ENCODE data around the gene KCNIP2.

The KCNIP2 gene

DNA sequence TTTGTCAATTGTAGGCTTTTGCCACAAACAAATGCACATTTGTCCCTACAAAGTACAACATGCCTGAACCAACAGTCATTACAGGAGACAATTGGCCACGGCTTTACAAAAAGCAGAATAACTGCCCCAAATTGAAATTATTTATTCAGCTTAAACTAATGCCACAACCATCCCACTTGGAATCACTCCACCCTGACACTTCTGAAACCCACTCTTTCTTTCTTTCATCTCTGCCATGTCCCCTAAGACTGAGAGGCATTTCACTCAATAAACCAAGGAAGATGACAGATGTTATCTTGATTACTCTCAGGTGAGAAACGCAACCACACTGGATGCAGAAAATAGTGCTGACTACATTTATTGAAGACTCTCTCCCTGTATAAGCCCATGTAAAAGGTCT lies 57.8 kb downstream of the KCNIP2 start:
- Histone ChIP-seq H3K9ac (no peak overlapping the region), H3K4me1 (ENCODE audit: low read depth, poor library complexity, severe bottlenecking) (peaks cover 39% of the 10 kb centered on the region), H3K36me3 (ENCODE audit: insufficient read depth) (no peaks in the 10 kb centered on the region; the same call in 1 of the 2 replicates), H3K27ac (no peak overlapping the region; the same call in 1 of the 2 replicates), H2AFZ (ENCODE audit: low read depth) (no peak overlapping the region), H3K4me3 (IDR thresholded peaks at IDR 0.05; ENCODE audit: insufficient read depth, low read depth, low read length) (no peak overlapping the region), H3K4me2 (no peak overlapping the region), H3K27me3 (ENCODE audit: insufficient read depth, low read depth) (no peaks in the 10 kb centered on the region), H3K79me2 (ENCODE audit: insufficient read depth, low read depth) (no peaks in the 10 kb centered on the region), H4K20me1 (ENCODE audit: insufficient read depth) (no peaks in the 10 kb centered on the region; the same call in 1 of the 2 replicates)
- TF ChIP-seq, protein P1, sequence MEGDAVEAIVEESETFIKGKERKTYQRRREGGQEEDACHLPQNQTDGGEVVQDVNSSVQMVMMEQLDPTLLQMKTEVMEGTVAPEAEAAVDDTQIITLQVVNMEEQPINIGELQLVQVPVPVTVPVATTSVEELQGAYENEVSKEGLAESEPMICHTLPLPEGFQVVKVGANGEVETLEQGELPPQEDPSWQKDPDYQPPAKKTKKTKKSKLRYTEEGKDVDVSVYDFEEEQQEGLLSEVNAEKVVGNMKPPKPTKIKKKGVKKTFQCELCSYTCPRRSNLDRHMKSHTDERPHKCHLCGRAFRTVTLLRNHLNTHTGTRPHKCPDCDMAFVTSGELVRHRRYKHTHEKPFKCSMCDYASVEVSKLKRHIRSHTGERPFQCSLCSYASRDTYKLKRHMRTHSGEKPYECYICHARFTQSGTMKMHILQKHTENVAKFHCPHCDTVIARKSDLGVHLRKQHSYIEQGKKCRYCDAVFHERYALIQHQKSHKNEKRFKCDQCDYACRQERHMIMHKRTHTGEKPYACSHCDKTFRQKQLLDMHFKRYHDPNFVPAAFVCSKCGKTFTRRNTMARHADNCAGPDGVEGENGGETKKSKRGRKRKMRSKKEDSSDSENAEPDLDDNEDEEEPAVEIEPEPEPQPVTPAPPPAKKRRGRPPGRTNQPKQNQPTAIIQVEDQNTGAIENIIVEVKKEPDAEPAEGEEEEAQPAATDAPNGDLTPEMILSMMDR (conservative IDR thresholded peaks at IDR 0.05; ENCODE audit: low read depth, low read length), result no peak

DNA sequence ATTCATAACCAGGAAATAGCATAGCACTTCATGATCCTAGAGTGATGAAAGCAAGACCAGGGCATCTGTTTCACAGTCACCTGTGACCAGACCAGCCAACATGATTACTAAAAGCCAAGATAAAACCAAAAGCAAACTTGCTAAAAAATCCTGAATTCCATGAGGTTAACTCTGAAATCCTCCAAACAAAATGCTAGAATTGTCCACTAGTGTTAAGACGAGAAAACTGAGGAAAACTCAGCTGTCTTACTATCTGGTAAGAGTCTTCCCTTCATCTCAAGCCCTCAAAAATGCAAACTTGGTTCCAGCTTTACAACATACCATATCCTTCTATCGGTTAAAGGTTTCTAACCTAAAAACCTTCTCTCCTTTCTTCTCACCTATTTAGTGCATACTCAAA lies 59.0 kb downstream of the KCNIP2 start:
- Histone ChIP-seq H3K4me3 (IDR thresholded peaks at IDR 0.05; ENCODE audit: insufficient read depth, low read depth, low read length) (no peak overlapping the region), H3K36me3 (ENCODE audit: insufficient read depth) (no peaks in the 10 kb centered on the region), H3K27ac (no peak overlapping the region; the same call in 1 of the 2 replicates), H3K79me2 (ENCODE audit: insufficient read depth, low read depth) (no peaks in the 10 kb centered on the region), H3K27me3 (ENCODE audit: insufficient read depth, low read depth) (no peaks in the 10 kb centered on the region), H3K9ac (no peak overlapping the region), H2AFZ (ENCODE audit: low read depth) (no peak overlapping the region), H3K4me2 (no peak overlapping the region), H4K20me1 (ENCODE audit: insufficient read depth) (no peaks in the 10 kb centered on the region; the same call in 1 of the 2 replicates), H3K4me1 (ENCODE audit: low read depth, poor library complexity, severe bottlenecking) (peaks cover 47% of the 10 kb centered on the region)
- TF ChIP-seq, protein P1 (conservative IDR thresholded peaks at IDR 0.05; ENCODE audit: low read depth, low read length), result no peak

DNA sequence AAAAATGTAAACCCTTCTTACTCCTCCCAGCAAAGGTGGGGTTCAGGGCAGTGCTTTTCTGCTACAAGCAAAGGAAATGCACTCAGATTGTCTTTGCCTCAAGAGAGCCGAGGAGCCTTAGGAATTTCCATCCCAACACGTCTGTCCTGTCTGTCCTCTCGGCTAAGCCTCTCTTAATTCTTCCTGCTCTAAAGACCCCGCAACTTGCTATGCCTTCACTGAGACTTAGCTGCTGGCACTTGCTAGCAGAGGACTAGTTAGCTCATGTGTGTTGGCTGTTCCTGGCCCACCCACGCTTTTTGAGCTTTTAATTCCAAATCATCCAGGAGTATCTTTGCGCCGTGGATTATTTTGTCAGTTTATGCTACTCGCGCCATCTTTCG lies 59.9 kb downstream of the KCNIP2 start:
- H3K27me3 ChIP-seq (ENCODE audit: insufficient read depth, low read depth), result no peaks in the 10 kb centered on the region
- H3K27ac ChIP-seq, result no peak overlapping the region
- no peaks in the 10 kb centered on the region for H3K36me3 ChIP-seq (ENCODE audit: insufficient read depth)
- peak overlapping the region; percentile 81; the same call in 1 of the 2 replicates for H2AFZ ChIP-seq (ENCODE audit: low read depth)
- no peaks in the 10 kb centered on the region for H3K79me2 ChIP-seq (ENCODE audit: insufficient read depth, low read depth)
- peaks cover 47% of the 10 kb centered on the region for H3K4me1 ChIP-seq (ENCODE audit: low read depth, poor library complexity, severe bottlenecking)
- TF ChIP-seq, protein P1 (conservative IDR thresholded peaks at IDR 0.05; ENCODE audit: low read depth, low read length), result no peak
- no peak overlapping the region for H3K4me3 ChIP-seq (IDR thresholded peaks at IDR 0.05; ENCODE audit: insufficient read depth, low read depth, low read length)
- H4K20me1 ChIP-seq (ENCODE audit: insufficient read depth), result no peaks in the 10 kb centered on the region; the same call in 1 of the 2 replicates
- H3K4me2 ChIP-seq, result peak overlapping the region; percentile 77
- no peak overlapping the region for H3K9ac ChIP-seq

DNA sequence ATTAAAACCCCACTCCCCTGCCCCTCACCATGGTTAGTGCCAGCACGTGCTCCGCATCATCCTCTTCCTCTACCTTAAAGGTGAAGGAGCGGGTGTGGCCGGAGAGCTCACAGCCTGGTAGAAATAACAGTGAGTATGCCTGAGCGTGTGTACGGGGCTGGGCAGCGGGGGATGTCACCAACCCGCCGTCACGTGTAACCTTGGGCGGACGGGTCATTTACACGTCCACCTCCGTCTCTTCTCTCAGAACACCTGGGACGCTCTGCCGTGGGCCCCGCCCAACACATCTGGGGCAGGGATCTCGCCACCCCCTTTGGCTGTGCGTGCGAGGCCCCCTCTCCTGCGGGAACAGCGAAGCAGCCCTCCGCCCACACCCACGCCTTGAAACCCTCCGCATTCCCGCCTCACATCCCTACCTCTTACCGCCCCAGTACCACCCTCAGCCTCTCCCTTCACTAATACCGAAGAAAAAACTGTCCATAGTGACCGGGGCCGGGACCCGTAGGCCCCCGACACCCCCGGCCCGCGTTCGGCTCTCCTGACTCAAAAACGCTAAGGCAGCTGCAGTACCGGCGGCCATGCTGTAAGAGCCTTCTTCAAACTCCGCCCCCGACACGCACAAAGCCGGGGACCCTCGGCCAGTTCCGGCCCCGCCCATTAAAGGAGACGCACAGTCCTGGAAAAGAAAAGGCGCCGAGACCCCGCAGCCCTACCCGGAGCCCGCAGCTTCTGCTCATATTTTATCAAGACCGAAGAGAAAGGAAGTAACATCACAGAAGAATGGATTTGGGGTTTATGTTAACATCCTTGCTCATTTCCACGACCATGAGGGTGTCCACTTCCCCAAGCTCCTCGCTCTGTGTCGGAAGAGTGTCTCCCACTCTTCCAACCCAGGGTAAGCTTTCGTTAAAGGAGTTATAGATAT lies 60.5 kb downstream of the KCNIP2 start, which contains the start of gene NPM3:
TSS of gene NPM3 (minus strand) at position 636 of the 925 bp plus-strand sequence. CDS start at position 580, 56 bp downstream.
- Histone ChIP-seq H2AFZ (ENCODE audit: low read depth) (peak within 1 kb of the TSS; percentile 81), H3K36me3 (ENCODE audit: insufficient read depth) (no peaks in the 10 kb centered on the region), H3K4me2 (peak within 1 kb of the TSS; percentile 77), H3K4me3 (IDR thresholded peaks at IDR 0.05; ENCODE audit: insufficient read depth, low read depth, low read length) (no peak within 1 kb of the TSS), H3K79me2 (ENCODE audit: insufficient read depth, low read depth) (no peaks in the 10 kb centered on the region), H3K4me1 (ENCODE audit: low read depth, poor library complexity, severe bottlenecking) (peaks cover 47% of the 10 kb centered on the region), H3K27me3 (ENCODE audit: insufficient read depth, low read depth) (no peaks in the 10 kb centered on the region), H3K9ac (peak within 1 kb of the TSS; percentile 82; the same call in 1 of the 2 replicates), H3K27ac (peak within 1 kb of the TSS; percentile 39; the same call in 1 of the 2 replicates), H4K20me1 (ENCODE audit: insufficient read depth) (no peaks in the 10 kb centered on the region; the same call in 1 of the 2 replicates)
- TF ChIP-seq, protein P1 (conservative IDR thresholded peaks at IDR 0.05; ENCODE audit: low read depth, low read length), result no peak
